Measurements from ENCODE around the gene SHC3.

SHC3 gene

DNA sequence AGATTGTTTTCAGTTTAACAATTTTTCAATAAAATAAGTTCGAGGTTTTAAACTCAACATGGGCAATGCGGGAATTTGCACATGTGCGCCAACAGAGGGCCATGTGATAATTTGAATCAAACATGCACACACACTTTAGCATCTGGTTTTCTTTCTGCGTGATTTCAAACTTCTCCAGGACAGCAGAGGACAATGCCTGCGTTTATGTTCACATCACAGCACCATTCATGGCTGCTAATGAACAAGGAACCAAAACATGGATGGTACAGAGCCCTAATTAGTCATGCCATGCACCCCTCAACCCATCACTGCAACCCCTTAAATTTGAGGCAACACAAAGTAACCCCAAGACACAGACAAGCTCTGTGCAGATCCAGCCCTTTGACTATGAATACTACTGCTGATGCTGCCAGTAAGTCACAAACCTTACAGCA, 2.8 kb downstream of the SHC3 start:
- peaks cover 19% of the 10 kb centered on the region for H3K4me1 Mint-ChIP-seq
- H3K27me3 Mint-ChIP-seq: peaks cover 62% of the 10 kb centered on the region
- H3K4me3 Mint-ChIP-seq: no peak overlapping the region

DNA sequence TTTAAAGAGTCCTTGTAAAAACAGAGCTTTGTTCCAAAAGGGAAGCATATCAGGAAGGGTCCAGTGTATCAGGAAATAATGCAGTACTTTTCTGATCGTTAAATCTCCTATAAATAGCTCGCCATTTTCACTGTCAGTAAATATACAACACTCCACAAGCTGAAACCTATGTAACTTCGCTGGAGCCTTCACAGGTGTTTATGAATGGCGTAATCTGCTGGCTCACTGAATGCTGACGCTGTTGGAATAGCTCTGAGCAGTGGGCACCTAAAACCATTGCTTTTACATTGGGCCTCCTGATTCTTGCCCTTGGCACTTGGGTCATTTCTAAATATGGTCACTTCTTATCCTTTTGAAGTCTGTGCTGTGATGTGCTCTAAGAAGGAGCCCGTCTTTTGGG, 4.3 kb downstream of the SHC3 start:
- no peaks in the 10 kb centered on the region for H3K9me3 Mint-ChIP-seq
- no peak overlapping the region for H3K27ac Mint-ChIP-seq
- no peak for ATAC-seq
- H3K27me3 Mint-ChIP-seq: peaks cover 49% of the 10 kb centered on the region
- H3K4me3 Mint-ChIP-seq: no peak overlapping the region
- no peaks in the 10 kb centered on the region for H3K36me3 Mint-ChIP-seq
- peaks cover 9% of the 10 kb centered on the region for H3K4me1 Mint-ChIP-seq

More for the DNA sequence above, 2.8 kb downstream of the SHC3 start:
- H3K36me3 Mint-ChIP-seq: no peaks in the 10 kb centered on the region
- ATAC-seq: no peak
- H3K27ac Mint-ChIP-seq: no peak overlapping the region
- no peaks in the 10 kb centered on the region for H3K9me3 Mint-ChIP-seq

DNA sequence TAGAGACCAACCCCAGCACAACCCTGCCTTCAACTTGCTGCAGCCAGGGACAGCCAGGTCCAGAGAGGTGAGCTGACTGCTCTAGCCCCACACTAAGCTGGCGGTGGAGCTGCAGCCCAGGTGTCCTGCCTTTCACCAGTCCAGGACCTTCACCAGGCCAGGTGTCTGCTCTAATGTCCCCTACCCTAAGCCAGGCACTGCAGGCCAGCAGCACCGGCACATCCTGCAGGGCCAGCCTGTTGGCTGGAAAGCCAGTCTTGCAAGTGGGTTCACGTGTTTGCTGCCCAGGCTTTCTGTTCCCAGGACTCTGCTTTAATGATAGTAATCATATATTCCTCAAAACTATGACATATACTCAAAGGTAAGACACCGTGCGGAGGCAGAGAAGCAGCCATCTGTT, 5.5 kb downstream of the SHC3 start:
- Mint-ChIP-seq H3K4me1 (no peaks in the 10 kb centered on the region), H3K27ac (no peak overlapping the region), H3K4me3 (no peak overlapping the region), H3K9me3 (no peaks in the 10 kb centered on the region), H3K27me3 (peaks cover 39% of the 10 kb centered on the region), H3K36me3 (no peaks in the 10 kb centered on the region)
- peak; percentile 44 for ATAC-seq

DNA sequence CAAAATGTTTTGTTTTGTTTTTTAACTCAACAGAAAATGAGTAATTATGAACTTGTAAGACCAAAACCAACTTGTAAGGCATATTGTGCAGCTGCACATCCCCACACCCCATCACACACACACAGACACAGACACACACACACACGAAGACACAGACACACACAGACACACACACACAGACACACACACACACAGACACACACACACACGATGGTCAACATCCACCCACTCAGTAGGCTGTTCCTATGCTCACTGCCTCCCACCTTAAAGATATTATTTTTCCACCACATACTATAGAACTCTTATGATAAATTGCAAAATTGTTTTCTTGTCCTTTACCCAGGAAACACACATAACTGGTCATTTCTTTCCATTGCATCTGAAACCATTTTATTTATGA, 6.2 kb downstream of the SHC3 start:
- H3K36me3 Mint-ChIP-seq: no peaks in the 10 kb centered on the region
- H3K27me3 Mint-ChIP-seq: peaks cover 39% of the 10 kb centered on the region
- H3K9me3 Mint-ChIP-seq: no peaks in the 10 kb centered on the region
- ATAC-seq: no peak
- no peaks in the 10 kb centered on the region for H3K4me1 Mint-ChIP-seq
- H3K4me3 Mint-ChIP-seq: no peak overlapping the region
- H3K27ac Mint-ChIP-seq: no peak overlapping the region

DNA sequence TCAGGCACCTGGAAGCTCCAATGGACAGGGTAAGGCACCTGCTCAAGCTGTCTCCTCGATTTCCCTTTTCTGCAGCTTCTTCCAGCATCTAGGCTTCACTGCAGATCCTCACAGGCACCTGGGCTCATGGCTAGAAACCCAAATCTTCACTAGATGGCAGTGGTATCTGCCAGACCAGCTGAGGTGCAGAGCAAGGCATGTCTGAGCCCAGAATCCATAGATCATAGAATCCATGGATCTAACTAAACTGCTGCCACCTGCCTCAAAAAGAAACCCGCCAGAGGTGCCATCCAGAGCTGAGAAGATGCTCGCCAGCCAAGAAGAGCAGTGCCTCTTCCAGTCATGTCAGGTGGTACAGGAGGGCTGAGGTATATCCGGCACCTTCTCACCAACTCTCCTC, 6.9 kb downstream of the SHC3 start:
- H3K27me3 Mint-ChIP-seq: peaks cover 37% of the 10 kb centered on the region
- H3K27ac Mint-ChIP-seq: no peak overlapping the region
- H3K36me3 Mint-ChIP-seq: no peaks in the 10 kb centered on the region
- H3K4me1 Mint-ChIP-seq: no peaks in the 10 kb centered on the region
- no peak for ATAC-seq
- no peak overlapping the region for H3K4me3 Mint-ChIP-seq
- no peaks in the 10 kb centered on the region for H3K9me3 Mint-ChIP-seq

DNA sequence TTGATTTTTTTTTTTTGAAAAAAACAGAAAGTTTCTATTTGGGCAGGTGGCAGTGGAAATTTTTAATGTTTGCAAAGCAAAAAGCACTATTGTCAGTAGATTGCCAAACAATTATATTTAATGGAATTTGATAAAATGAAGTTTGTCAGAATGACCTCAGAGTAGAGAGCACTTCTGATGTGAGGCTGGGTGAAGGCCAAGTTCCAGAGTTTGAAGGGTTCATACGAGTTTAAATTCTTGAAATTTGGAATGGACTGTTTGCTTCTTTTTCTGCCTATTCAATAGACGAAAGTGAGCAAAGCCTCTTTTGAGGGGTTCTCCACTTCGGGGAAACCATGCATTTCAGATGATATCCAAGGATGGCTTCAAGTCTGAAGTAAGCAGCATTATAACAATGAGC, 7.4 kb downstream of the SHC3 start:
- H3K27me3 Mint-ChIP-seq: peaks cover 37% of the 10 kb centered on the region
- no peak overlapping the region for H3K27ac Mint-ChIP-seq
- no peaks in the 10 kb centered on the region for H3K36me3 Mint-ChIP-seq
- no peak overlapping the region for H3K4me3 Mint-ChIP-seq
- H3K9me3 Mint-ChIP-seq: no peaks in the 10 kb centered on the region
- H3K4me1 Mint-ChIP-seq: no peaks in the 10 kb centered on the region
- ATAC-seq: no peak

DNA sequence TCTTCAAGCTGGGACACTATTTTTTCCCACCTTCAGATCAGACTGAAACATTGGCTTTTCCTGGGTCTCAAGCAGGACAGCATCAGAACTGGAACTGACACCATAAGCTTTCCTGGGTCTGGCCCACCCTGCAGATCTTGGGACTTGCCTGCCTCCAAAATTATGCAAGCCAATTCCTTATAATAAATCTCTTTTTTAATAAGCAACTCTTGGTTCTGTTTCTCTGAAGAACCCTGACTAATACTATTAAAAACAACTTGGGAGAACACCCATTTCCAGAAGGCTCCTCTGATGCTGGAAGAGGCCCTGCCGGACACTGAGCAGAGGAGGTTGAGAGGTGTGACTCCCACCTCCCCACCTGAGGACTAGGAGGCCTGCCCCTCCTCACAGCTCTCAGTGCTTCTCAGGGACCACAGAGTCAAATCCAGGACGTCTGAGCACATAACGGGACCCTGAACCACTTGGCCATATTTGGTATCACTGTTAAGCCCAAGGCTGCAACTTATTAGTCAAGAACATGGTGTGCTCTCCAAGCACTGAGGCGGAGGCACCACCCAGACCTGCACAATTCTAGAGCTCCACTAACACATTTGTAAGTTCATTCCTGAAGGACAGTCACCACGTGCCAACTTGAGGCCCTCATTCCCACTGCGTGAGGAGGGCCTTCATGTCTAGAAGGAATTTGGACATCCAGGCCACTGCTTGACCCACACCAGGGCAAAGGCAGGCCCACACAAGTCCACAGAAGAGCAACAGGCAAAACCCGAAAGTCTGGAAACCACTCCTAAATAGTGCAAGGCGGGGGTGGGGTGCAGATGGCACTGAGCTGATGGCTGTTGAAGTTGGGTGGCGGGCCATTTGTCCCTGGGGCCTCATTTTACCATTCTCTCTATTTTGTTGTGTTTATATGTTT, 9.5 kb downstream of the SHC3 start:
- no peak overlapping the region for H3K27ac Mint-ChIP-seq
- H3K36me3 Mint-ChIP-seq: no peaks in the 10 kb centered on the region
- no peak overlapping the region for H3K4me3 Mint-ChIP-seq
- ATAC-seq: no peak
- peaks cover 41% of the 10 kb centered on the region for H3K27me3 Mint-ChIP-seq
- no peaks in the 10 kb centered on the region for H3K4me1 Mint-ChIP-seq
- peaks cover under 1% of the 10 kb centered on the region for H3K9me3 Mint-ChIP-seq

DNA sequence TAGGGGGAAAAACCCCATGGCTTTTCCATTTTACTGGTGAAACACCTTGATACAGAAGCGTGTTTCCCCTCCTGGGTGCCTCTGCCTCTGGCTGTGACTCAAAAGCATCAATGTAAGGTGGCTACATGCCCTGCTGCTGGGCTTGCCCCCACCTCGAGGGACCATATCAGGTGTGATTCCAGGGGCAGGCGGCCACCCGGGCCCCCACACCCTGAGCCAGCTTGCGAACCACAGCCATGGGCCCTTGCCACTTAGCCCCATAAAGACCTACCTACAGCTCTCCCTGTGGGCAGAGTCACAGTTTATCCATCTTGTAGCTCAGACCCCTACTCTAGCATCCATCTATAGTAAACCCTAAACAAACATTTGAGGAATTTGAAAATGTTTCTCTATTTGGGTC, 10.8 kb downstream of the SHC3 start:
- Mint-ChIP-seq H3K27me3 (peaks cover 37% of the 10 kb centered on the region), H3K36me3 (no peaks in the 10 kb centered on the region), H3K4me1 (no peaks in the 10 kb centered on the region), H3K27ac (no peak overlapping the region), H3K4me3 (no peak overlapping the region), H3K9me3 (peaks cover 2% of the 10 kb centered on the region)
- no peak for ATAC-seq

DNA sequence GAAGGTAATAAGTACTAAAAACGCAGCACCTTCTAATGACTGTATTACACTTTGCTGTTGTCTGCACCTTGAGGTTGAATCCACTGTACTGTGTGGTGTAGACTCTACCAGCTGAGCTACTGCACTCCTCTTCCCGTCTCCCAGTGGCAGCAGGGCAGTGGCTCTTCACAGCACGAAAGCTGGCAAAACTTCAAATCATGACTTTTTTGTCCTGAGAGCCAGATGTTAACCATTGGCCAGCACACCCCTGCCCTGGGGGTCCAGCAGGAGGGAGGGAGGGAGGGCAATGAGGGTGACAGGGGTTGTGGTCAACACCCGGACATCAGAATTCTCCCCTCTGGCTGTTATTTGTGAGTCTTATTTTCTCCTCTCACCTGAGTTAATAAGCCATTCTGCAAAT, 11.8 kb downstream of the SHC3 start:
- no peak for ATAC-seq
- H3K27me3 Mint-ChIP-seq: peaks cover 27% of the 10 kb centered on the region
- peaks cover 2% of the 10 kb centered on the region for H3K9me3 Mint-ChIP-seq
- no peaks in the 10 kb centered on the region for H3K4me1 Mint-ChIP-seq
- no peak overlapping the region for H3K27ac Mint-ChIP-seq
- no peak overlapping the region for H3K4me3 Mint-ChIP-seq
- no peaks in the 10 kb centered on the region for H3K36me3 Mint-ChIP-seq

DNA sequence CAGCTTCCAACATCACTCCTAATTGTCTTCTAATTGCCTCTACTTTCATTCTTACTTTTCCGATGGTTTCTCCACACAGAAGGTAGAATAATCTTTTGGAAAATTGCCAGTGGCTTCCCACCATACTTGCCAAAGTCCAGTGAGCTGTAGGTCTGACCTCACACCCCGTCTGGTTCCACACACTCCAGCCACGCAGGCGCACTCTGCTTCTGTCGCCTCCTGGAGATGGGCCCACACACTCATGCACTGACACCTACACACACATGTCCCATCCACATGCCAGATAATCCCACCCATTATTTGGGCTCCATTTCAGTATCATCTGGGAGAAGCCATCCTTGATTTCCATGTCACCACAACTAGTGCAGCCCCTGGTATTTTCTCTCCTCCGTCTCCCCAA, 12.7 kb downstream of the SHC3 start:
- peaks cover 2% of the 10 kb centered on the region for H3K9me3 Mint-ChIP-seq
- no peak overlapping the region for H3K27ac Mint-ChIP-seq
- H3K27me3 Mint-ChIP-seq: peaks cover 23% of the 10 kb centered on the region
- no peak for ATAC-seq
- no peak overlapping the region for H3K4me3 Mint-ChIP-seq
- H3K36me3 Mint-ChIP-seq: no peaks in the 10 kb centered on the region
- H3K4me1 Mint-ChIP-seq: no peaks in the 10 kb centered on the region

DNA sequence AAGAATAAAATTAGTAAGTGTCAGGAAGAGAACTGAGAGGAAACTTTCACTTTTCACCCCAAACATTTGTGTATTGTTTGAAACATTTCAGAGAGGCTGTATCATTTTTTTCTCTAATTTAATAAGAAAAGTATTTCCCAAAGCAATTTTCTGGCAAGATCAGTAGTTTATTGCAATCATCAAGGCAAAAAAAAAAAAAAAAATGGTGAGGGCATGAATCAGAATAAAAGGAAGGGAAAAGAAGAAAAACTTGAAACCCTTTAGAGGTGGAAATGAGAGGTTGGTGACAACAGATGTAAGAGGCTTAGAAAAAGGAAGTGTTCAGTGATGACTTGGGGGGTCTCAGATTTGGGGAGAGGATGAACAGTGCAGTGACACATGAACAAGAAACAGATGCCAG, 13.3 kb downstream of the SHC3 start:
- Mint-ChIP-seq H3K27ac (no peak overlapping the region), H3K4me1 (no peaks in the 10 kb centered on the region)
- ATAC-seq: no peak

DNA sequence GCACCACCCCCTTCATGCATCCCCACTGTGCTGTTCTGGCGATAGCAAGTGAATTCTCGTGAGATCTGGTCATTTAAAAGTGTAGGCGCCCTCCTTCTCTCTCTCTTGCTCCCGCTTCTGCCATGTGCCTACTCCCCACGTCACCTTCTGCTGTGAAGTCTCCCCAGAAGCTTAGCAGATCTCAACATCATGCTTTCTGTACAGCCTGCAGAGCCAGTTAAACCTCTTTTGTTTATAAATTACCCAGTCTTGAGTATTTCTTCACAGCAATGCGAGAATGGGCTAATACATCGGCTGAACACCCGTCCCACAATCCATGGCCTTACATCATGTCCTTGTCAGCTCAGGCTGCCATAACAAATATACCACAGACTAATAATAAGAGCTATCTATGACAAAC, 17.4 kb downstream of the SHC3 start:
- no peak overlapping the region for H3K4me3 Mint-ChIP-seq
- peaks cover 2% of the 10 kb centered on the region for H3K9me3 Mint-ChIP-seq
- no peaks in the 10 kb centered on the region for H3K36me3 Mint-ChIP-seq
- peaks cover 27% of the 10 kb centered on the region for H3K27me3 Mint-ChIP-seq
- ATAC-seq: no peak
- no peak overlapping the region for H3K27ac Mint-ChIP-seq
- no peaks in the 10 kb centered on the region for H3K4me1 Mint-ChIP-seq

More for the DNA sequence above, 13.3 kb downstream of the SHC3 start:
- Mint-ChIP-seq H3K4me3 (no peak overlapping the region), H3K27me3 (peaks cover 26% of the 10 kb centered on the region), H3K36me3 (no peaks in the 10 kb centered on the region), H3K9me3 (peaks cover 2% of the 10 kb centered on the region)

DNA sequence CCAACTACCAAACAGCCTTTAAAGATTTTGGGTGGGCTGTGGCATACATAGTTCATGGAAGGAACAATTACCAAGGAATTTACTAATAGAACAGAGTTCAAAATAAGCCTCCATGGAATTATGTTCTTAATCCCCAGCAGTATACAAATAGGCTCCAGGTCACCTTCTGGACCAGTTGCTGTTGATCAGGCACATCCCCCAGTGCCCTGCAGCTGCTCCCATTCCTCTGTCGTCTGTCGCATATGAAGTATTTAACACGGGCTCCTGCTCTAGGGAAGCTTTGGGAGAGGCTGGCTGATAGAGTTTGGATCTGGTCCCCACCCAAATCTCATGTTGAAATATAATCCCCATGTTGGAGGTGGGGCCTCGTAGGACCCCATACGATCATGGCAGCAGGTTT, 17.8 kb downstream of the SHC3 start:
- Mint-ChIP-seq H3K4me3 (no peak overlapping the region), H3K36me3 (no peaks in the 10 kb centered on the region), H3K4me1 (no peaks in the 10 kb centered on the region), H3K9me3 (peaks cover 2% of the 10 kb centered on the region), H3K27ac (no peak overlapping the region), H3K27me3 (peaks cover 23% of the 10 kb centered on the region)
- no peak for ATAC-seq

DNA sequence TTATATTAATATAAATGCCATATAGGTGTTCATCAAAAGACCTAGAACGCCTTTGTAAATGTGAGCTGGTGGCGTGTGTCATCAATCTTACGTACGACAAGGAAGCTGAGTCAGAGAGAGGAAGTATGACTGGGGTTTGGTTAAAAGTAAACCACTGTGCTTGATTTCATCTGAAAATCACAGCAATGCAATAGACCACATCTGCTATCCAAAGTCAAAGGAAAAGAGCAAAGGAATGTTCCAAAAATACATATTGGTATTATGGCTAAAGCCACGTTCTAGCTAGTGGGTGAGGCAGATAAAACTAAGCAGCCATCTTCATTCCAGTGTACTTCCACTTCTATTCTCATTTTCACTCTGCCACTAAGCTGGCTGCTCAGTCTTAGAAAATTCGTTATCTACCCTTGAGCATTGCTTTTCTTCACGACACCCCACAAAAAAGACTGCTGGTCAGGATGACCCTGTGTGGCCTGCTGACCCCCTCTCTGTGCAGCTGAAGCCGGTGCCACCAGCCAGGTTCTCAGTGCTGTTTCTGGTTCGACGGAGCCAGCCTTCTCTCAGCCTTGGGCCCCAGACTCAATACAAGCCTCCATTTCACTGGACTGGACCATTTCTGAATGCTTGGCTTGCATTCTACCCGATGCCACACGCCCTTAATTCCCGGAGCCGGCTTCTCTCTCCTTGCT, 23.8 kb downstream of the SHC3 start:
- Mint-ChIP-seq H3K27ac (no peak overlapping the region), H3K4me3 (no peak overlapping the region), H3K36me3 (no peaks in the 10 kb centered on the region), H3K4me1 (peaks cover 31% of the 10 kb centered on the region), H3K9me3 (peaks cover 3% of the 10 kb centered on the region), H3K27me3 (peaks cover 10% of the 10 kb centered on the region)
- peak; percentile 62 for ATAC-seq

DNA sequence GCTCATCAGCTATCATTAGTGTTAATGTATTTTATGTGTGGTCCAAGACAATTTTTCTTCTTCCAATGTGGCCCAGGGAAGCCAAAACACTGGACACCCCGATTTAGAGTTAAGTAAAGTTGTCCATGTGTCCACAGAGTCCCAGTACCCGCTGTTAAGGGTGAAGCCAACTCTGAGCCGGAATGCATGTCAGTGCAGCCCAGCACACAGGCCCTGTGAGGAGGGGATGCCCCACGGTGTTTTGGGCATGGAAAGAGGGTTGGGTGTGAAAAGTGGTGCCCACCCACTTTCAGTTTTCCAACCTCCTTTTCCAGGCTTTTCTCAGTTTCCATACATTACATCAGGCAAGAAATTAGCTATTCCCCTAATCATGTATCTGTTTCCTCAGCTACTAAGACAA, 24.4 kb downstream of the SHC3 start:
- ATAC-seq: no peak

More for the DNA sequence above, 24.4 kb downstream of the SHC3 start:
- H3K36me3 Mint-ChIP-seq: no peaks in the 10 kb centered on the region
- no peak overlapping the region for H3K4me3 Mint-ChIP-seq
- H3K4me1 Mint-ChIP-seq: peaks cover 36% of the 10 kb centered on the region
- peaks cover 3% of the 10 kb centered on the region for H3K9me3 Mint-ChIP-seq
- H3K27me3 Mint-ChIP-seq: peaks cover 8% of the 10 kb centered on the region
- no peak overlapping the region for H3K27ac Mint-ChIP-seq

All from stimulated activated memory B cell treated with anti-CD40 and anti-IgM and Interleukin-4, amounts not matched to agents 10 μg/mL and 1 μg/mL and 100 μg/mL, for 72 hours (primary cell).